Measurements from ENCODE around the gene FAM83C.
"Not testable (repeated sequence)": the region's sequence is repeated elsewhere in the genome, so short reads cannot be mapped to it uniquely, and the experiment has no call there.

Gene FAM83C

DNA sequence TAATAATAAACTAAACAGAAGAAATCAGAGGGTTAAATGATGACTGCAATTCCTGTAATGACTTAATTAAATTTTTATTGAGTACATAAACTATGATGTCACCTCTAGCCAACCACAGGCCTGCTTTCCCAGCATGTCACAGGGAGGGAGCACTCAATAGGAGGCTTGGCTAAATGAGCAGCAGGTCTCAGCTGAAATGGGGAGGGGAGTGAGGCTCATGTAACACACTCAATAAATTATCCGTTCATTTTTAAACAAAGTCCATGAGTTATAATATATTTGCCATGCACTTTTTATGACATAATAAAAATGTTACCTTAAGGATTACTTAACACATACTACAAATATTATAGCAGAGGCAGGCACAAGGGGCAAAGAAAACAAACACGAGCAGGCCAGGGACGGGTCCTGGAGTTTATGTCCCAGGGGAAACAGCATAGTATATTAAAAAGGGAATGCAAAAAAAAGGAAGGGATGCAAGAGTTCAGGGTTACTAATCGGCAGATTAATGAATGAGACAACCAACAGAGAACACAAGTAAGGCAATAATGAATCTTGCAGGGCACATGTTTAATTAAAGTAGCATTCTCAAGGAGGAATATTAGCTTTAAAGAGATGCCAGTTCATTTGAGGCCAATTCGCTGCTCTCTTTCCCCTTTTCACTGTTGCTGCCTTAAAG lies 27.1 kb upstream of the FAM83C start:
- DNase-seq = no peak

DNA sequence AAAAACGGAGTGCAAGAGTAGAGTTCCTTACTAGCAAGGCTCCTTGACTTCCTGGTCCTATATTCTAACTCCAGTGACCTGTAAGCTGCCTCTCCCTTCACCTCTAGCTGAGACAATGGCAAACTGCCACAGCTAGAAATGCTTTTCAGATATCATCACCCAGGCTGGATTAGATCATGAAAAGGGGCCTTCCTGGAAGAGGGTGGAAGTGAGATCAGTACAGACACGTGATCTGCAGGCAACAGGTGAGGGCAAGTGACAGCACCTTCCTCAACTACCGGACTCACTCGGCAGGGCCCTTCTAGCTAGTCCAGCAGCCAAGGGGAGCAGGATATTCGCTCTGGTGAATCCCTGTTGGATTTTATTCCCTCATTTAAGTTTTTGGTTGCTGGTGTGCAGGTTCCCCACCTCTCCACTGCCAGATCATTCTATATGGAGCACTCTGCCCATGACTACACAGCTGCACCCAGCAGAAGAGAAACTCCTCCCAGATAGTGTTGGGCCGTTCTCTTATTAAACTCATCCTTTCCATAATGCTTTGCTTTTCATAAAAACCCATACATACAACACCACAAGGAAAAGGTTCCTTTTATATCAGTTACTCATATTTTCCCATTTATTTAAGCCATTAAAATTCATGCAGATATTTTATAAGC lies 26.4 kb upstream of the FAM83C start:
- no peak for DNase-seq

DNA sequence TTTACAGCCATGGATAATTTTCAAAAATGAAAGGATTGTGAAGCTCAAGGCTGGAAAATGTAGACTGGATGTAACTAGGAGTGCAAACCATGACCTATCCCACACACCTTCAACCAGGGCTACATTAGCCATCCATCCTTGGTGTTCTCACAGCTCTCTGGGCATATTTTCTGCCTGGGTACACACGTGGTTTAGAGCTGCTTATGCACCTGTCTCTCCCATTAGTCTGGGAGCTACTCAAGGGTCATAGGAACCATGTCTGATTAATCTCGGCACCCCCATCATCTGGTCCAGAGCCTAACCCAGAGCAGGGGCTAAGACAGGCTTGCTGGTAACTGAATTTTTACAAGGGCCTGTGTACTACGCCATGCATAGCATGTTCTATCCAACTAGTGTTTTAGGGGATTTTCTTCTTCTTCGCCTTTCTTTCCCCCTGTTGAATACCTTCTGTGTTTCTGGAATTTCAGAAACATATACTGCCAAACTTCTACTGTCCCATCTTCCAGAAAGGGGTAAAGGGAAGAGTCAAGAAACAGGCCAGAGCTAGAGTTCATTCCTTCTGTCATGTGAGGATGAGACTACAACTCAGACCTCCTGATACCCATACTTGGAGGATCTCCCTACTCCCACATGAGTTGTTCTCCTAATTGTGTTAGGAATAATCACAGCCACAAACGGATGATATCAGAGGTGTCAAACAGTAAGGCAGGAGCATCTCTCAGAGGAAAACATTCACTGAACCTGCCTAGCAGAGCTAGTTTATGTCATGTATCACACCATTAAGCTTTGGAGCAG lies 25.4 kb upstream of the FAM83C start:
- DNase-seq = no peak

DNA sequence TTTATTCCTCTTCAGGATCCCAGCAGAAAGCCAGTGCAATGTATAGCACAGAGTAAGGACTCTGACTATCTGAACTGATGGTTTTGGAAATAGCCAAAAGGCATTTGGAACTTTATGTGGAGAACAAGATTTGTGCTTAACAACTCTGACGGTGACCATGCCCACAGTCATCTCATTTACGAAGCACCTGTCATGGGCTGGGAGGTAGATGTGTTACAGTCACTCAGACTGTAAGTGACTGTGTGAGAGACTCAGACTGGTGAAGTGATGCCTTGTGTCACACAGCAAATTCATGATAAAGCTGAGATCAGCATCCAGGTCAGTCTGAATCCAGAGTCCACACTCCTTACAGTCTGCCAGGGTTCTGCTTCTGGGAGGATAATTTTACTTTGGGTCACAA lies 23.9 kb upstream of the FAM83C start:
- no peak for DNase-seq

DNA sequence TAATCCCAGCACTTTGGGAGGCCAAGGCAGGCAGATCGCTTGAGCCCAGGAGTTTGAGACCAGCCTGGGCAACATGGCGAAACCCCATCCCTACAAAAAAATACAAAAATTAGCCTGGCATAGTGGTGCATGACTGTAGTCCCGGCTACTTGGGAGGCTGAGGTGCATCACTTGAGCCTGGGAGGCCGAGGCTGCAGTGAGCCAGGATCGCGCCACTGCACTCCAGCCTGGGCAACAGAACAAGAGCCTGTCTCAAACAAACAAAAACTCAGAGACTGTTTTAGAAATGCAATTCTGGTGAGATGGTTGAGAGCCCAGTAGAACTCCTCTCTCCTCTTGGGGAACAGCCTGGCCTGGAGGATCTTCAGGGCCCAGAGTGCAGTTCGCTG lies 23.4 kb upstream of the FAM83C start:
- DNase-seq = not testable (repeated sequence)

- peak in 1 of 56 donors; percentile 4 for DNase-seq
Observed at GRCh38 chr20:35314816-35315631, 22.8 kb upstream of the FAM83C start.

- no peak for DNase-seq
Observed at GRCh38 chr20:35312318-35312717, 20.1 kb upstream of the FAM83C start.

DNA sequence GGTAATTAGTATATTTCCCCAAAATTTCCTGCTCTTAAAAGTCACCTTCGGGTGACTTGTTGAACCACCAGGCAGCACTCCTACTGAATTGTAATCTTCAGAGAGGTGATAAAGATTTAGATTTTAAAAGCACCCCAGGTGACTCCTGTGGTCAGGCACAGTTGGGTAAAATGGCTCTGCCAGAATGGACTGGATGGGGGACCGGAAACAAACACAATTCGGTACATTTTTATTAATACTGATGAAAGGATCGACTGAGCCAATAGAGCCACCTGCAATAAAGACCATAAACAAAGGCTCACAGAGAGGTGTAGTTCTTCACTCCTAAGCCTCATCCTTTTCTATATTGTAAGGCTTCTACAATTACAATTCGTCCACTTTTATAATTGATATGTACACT lies 19.6 kb upstream of the FAM83C start:
- no peak for DNase-seq

GRCh38 chr20:35311409-35311808 lies 19.2 kb upstream of the FAM83C start:
- DNase-seq = peak in 3 of 56 donors; percentile 9 to 20 (median 19)

GRCh38 chr20:35307666-35308653 lies 15.7 kb upstream of the FAM83C start:
- peak in 52 of 56 donors; percentile 3 to 83 (median 54) for DNase-seq

- peak in 32 of 56 donors; percentile 4 to 60 (median 16) for DNase-seq
Observed at GRCh38 chr20:35306931-35307517, 14.8 kb upstream of the FAM83C start.

GRCh38 chr20:35305682-35306556 lies 13.7 kb upstream of the FAM83C start:
- DNase-seq = peak in 11 of 56 donors; percentile 2 to 72 (median 10)

DNA sequence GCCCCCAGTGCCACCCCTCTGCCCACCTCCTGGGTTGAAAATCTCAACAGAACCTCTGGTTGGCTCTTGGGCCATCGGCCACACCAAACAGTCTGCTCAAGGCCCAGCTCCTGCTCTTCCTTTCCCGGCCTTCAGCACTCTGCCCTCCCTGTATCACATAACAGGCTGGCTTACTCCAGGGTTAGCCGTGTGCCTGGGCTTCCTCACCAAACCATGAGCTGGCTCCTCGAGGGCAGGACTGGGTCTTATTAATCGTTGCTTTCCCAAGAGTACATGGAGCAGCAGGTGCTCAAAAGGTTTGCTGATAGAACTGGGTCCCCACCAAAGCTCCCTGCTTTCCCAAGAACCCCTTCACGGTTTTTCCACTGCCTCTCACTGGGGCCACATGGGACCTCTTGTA lies 12.7 kb upstream of the FAM83C start:
- DNase-seq = no peak

DNA sequence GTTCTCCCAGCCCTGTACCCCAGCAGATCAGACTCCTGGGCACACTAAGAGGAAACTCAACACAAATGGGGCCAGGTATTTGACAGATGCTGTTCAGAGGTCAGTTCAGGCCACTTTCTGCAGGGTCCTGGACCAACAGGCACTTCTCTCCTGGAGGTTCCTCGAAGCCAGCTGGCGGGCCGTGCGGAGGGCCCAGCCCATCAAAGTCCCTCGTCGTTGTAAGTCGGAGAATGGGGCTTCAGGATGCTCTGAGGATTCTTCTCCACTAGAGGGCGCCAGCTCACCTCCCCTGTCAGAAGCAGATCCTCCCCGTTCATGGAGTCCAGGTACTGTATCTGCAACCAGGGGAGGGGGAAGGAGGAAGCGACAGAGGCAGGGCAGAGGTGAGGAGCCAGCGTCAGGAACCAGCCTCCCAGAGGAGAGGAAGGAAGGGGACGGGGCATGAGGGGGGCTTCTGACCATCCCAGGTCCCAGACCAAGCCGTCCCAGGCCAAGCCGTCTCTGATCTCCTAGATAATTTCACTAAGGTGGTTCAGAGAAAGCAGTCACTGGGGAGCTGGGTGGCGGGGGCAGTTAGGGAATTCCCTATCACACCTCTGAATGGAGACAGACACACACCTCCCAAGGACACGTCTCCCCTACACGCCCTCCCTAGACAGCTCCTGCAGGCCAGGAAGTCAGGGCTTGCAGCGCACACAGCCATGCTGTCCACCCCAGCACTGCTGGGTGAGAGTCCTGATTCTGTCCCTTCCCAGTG lies 11.7 kb upstream of the FAM83C start:
- peak in 49 of 56 donors; percentile 9 to 90 (median 49) for DNase-seq

DNA sequence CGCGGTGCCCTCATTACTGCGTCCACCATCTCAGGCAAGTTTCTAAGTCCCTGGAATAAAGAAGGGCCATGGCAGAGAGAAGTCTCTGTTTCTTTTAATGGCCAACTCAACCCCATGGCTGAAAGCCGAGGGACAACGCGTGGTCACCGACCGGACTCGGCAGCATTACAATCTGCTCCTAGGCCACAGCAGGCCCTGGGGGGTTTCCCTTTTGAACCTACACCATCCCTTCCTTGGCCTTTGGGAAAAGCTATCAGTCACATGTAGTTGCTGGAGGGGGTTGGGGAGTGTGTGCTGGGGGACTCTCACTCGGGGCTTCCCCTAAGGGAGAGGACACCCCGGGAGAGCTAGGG lies 11.1 kb upstream of the FAM83C start:
- no peak for DNase-seq

GRCh38 chr20:35302421-35303335 lies 10.5 kb upstream of the FAM83C start:
- no peak for DNase-seq

DNA sequence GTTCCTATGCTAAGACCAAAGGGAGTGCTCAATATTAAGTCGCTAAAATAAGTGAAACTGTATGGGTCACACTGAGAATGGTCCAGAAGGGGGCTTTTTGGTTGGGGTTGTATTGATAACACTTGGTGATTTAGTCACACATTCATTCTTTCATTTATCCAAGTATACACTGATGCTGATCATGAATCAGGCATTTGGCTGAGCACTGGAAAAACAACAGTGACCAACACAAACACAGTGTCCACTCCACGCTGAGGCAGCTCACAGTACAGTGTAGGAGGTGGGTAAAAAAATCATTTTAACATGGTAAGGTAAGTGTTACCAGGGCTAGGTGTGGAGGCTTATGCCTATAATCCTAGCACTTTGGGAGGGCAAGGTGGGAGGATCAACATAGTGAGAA lies 9.2 kb upstream of the FAM83C start:
- DNase-seq = no peak

Measured in nucleus accumbens (tissue), 56 donors.